Measurements from ENCODE around the gene MLPH. TPM values are rescaled to one million over a fixed set of nuclear protein-coding genes. Genes with fewer than 3 reads are reported as not detected.

Gene MLPH
- total RNA-seq, 4 donors from 2014 or later = 13.3 to 37.9 (median 19.9) TPM

DNA sequence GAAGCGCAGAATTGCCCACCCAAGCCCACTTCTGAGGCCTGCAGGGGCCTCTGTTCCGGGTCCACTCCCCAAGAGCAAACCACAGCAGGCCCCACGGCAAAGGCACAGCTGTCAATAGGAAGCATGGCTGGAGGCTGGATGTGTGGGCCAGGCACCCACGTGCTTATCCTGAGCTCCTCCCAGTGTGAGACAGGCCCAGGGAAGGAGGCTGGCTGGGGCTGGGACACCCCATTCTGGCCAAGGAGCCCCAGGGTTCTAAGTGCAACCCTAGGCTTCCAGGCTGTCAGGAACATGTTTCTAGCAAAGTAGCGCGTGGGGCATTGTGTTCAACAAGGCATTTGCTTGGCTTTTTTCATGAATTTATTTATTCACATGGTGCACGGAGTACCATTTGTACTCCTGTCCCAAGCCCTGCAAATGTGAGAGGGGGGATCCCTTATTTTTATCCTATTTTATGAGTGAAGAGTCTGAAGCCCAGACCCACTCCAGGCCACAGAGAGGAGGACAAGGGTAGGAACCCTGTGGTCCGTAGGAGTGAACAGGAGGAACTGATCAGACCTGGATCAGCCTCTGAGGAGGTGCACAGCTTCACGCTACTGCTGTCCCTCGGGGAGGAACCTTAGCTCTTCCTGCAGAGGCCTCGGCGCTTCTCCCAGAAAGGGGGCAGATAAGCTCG, 109.6 kb downstream of the MLPH start:
- no peak overlapping the region for H3K4me3 ChIP-seq (ENCODE audit: low read depth, poor library complexity, severe bottlenecking)
- no peak for DNase-seq (ENCODE audit: low spot score in 2 of 2)
- no peak for TF ChIP-seq POLR2A (IDR thresholded peaks at IDR 0.05)
- TF ChIP-seq, protein P1, sequence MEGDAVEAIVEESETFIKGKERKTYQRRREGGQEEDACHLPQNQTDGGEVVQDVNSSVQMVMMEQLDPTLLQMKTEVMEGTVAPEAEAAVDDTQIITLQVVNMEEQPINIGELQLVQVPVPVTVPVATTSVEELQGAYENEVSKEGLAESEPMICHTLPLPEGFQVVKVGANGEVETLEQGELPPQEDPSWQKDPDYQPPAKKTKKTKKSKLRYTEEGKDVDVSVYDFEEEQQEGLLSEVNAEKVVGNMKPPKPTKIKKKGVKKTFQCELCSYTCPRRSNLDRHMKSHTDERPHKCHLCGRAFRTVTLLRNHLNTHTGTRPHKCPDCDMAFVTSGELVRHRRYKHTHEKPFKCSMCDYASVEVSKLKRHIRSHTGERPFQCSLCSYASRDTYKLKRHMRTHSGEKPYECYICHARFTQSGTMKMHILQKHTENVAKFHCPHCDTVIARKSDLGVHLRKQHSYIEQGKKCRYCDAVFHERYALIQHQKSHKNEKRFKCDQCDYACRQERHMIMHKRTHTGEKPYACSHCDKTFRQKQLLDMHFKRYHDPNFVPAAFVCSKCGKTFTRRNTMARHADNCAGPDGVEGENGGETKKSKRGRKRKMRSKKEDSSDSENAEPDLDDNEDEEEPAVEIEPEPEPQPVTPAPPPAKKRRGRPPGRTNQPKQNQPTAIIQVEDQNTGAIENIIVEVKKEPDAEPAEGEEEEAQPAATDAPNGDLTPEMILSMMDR (IDR thresholded peaks at IDR 0.05) = no peak
- 77 to 85% methylated on average over 11 to 13 of the region's 13 CpGs for WGBS, 2 donors
- intact Hi-C loops (cut with DNase I; ENCODE audit: low total_unique reads) = loop anchor here (10.0 kb wide), 1 partner anchor 148 kb away; no protein-coding TSS in a partner anchor

GRCh38 chr2:237597196-237598145, 110.4 kb downstream of the MLPH start:
- DNase-seq (ENCODE audit: low spot score in 2 of 2) = no peak
- intact Hi-C loops (cut with DNase I; ENCODE audit: low total_unique reads) = loop anchor here (10.0 kb wide), 1 partner anchor 147 kb away; no protein-coding TSS in a partner anchor
- TF ChIP-seq, protein P1 (IDR thresholded peaks at IDR 0.05) = no peak
- no peak for TF ChIP-seq POLR2A (IDR thresholded peaks at IDR 0.05)
- 91 to 93% methylated on average over 29 of the region's 29 CpGs for WGBS, 2 donors
- H3K4me3 ChIP-seq (ENCODE audit: low read depth, poor library complexity, severe bottlenecking) = no peak overlapping the region

DNA sequence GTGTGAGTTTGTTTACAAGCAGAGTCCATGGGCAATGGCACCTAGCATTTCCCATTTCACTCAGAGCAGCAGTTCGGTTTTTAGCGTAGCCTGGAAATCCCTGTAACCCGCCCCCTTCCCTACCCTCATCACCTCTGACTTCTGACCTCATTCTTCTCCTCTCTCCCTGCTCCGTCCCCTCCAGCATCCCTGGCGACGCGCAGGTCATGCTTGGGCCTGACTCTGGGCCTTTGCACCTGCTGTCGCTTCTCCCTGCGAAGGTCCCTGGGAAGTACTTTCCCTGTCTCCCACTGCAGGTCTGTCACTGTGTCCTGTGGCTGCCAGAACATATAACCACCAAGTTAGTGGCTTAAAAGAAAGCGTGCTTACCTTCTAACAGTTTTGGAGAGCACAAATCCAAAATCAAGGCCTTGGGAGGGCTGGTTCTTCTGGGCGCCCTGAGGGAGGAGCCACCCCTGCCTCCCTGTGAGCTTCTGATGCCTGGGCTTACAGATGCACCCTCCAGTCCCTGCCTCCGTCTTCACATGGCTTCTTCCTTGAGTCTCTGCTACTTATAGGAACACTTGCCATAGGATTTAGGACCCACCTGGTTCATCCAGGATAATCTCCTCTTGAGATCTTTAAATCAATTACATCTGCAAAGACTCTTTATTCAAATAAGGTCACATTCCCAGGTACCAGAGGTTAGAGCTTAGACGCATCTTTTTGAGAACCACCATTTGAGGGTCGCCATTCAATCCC, 111.6 kb downstream of the MLPH start:
- intact Hi-C loops (cut with DNase I; ENCODE audit: low total_unique reads) = loop anchor here (10.0 kb wide), 1 partner anchor 146 kb away; no protein-coding TSS in a partner anchor
- TF ChIP-seq, protein P1 (IDR thresholded peaks at IDR 0.05) = no peak
- TF ChIP-seq POLR2A (IDR thresholded peaks at IDR 0.05) = no peak
- DNase-seq (ENCODE audit: low spot score in 2 of 2) = no peak
- H3K4me3 ChIP-seq (ENCODE audit: low read depth, poor library complexity, severe bottlenecking) = no peak overlapping the region
- 93 to 96% methylated on average over 14 of the region's 14 CpGs for WGBS, 2 donors

DNA sequence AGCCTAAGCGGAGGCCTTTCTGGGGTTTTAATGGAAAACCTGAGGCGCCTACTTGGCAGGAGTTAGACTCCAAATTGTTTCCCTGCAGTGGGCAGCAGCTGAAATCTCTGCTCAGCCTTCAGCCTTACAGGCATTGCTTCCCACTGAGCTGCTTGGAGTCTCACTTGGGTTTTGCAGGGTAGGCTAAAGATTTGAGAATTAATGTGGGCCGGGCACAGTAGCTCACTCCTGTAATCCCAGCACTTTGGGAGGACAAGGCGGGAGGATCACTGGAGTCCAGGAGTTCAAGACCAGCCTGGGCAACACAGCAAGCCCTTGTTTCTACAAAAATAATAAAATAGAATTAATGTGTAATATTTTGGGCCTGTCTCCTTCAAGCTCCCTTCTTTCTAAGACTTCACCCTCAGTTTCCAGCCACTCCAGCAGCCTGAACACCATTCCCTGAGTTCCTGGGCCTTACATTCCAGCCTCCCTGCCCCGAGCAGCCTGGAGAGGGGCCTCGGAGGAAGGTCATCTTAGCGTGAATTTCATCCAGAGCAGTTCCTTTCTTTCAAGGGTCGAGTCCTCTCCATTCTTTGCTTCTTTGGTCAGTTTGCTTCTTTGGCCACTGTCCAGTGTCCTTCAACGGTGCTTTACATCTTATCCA, 112.5 kb downstream of the MLPH start:
- WGBS, 2 donors = 79 to 83% methylated on average over 9 of the region's 9 CpGs
- intact Hi-C loops (cut with DNase I; ENCODE audit: low total_unique reads) = loop anchor here (10.0 kb wide), 1 partner anchor 145 kb away; no protein-coding TSS in a partner anchor
- no peak for TF ChIP-seq POLR2A (IDR thresholded peaks at IDR 0.05)
- TF ChIP-seq, protein P1 (IDR thresholded peaks at IDR 0.05) = no peak
- no peak overlapping the region for H3K4me3 ChIP-seq (ENCODE audit: low read depth, poor library complexity, severe bottlenecking)
- no peak for DNase-seq (ENCODE audit: low spot score in 2 of 2)

Measured in lower leg skin (tissue), 4 donors.